ENCODE results near the gene TMEM255A.
A peak's percentile ranks its signal among the peaks of the same experiment; 100 is the strongest.

TMEM255A gene

DNA sequence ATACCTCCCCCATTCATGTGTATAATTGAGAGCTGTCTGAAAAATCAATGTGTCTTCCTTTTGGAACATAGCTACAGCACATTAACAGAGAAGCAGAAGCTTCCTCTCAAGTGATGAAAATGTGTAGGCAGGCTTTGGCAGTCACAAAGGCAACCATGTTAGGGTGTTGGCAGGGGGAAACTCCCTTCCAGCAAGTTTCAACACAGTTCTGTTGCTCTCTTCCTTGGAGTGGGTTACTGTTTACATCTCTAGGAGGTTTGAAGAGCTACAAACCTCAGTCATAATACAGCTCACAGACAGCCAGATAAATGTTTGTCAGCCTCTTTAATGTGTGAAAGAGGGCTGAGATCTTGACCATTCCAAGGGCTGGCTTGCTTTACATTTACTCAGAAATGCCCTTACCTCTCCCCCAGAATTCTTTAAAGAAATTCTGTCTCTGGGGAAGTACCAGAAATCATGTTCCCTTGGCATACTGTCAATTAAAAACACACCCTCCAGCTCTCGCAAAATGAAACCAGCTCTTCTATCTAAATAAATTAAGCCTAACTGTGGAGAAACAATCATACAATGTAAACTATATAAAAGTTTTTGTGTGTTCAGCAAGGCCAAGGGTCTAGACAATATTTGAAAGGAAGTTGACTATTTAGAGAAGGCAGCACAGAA is 41.8 kb downstream of the TMEM255A start:
- no peak for DNase-seq (ENCODE audit: low read depth in 3 of 3)

- DNase-seq (ENCODE audit: low read depth in 3 of 3), result no peak
These were observed 46.9 kb downstream of the TMEM255A start for GRCh38 chrX:120264341-120264740.

GRCh38 chrX:120262859-120263708 is 48.2 kb downstream of the TMEM255A start:
- no peak for DNase-seq (ENCODE audit: low read depth in 3 of 3)

- no peak for DNase-seq (ENCODE audit: low read depth in 3 of 3)
These were observed 50.9 kb downstream of the TMEM255A start for GRCh38 chrX:120260369-120260768.

DNA sequence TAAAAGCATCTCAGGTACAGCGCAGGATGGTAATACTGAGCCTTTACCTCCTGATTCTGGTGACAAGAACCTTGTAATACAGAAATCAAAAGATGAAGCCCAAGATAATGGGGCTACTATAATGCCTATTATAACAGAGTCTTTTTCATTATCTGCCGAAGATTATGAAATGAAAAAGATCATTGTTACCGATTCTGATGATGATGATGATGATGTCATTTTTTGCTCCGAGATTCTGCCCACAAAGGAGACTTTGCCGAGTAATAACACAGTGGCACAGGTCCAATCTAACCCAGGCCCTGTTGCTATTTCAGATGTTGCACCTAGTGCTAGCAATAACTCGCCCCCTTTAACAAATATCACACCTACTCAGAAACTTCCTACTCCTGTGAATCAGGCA is 57.5 kb downstream of the TMEM255A start:
- DNase-seq (ENCODE audit: low read depth in 3 of 3), result no peak

- no peak for DNase-seq (ENCODE audit: low read depth in 3 of 3)
These were observed 59.7 kb downstream of the TMEM255A start for GRCh38 chrX:120251471-120252011.

DNA sequence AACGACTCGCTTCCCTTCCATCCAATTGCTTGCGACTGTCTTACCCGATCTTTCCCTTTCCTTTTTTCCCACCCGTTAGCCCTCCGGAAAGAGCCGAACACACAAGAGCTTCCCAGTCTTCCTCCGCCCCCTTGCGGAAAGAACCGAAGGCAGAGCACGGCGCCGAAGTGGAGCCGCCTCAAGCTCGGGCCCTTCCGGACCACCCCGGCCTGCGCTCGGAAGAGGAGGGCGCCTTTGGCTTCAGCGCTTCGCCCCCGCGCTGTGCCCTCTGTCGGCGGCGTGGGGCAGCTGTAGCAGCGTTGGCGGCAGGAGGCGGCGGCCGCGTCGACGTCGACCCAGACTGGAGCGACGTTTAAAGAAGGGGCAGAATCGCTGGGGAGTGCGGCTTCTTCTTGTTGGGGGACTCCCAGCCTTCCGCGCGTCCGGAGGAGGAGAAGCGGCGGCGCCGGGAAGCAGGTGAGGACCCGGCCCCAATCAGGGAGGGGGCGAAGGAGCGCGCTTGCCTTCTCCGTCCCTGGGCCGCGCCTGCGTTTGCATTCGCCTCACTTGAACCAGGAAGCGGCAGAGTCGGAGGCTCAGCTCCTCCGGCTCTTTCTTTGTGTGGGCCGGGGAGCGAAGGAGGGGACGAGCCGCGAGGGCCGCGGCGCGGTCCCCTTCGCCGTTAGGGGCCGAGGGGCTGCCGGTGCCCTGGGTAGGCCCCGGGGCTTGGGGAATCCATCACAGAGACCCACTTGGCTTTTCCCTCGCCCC is 60.6 kb downstream of the TMEM255A start, which contains the start of gene ZBTB33:
Gene ZBTB33, plus strand, starts transcription at position 291 of the 750 bp plus-strand sequence. CDS start 2,604 bp downstream, outside the sequence.
- DNase-seq (ENCODE audit: low read depth in 3 of 3), result peak; percentile 65 to 78 (median 74)

DNA sequence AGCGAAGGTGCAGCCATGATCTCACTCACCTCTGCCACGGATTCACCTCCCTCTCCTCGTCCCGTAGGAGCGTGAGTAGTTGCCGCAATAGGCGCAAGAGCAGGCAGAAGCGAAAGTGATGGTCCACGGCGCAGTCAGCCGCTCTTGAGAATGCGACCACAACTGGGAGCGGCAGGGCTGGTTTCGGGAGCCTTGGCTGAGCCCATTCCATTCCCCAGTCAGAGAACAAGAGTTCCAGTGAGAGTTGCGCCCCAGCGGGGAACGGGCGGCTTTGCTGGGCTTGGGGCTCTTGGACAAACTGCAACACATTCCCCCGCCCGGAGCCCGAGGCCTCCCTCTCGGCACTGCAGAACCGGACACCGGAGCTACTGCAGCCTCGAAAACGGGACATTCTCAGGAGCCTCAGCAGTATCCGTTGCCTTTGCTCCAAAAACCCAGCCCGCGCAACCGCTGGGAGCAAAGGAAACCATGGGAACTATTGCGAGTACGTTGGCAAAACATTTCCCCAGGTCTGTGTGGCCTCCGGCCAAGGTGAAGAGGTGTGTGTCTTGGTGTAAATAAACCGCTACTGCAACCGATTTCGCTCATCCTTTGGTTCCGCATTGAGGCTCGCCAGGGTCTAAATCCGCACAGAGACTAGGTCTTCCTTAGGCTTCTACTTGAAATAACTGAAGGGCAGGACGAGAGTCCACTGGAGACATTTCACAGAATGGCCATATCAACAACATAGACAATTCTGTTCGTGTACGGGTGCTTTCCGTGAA is 66.3 kb downstream of the TMEM255A start:
- DNase-seq (ENCODE audit: low read depth in 3 of 3), result peak; percentile 28 to 44 (median 31)

DNA sequence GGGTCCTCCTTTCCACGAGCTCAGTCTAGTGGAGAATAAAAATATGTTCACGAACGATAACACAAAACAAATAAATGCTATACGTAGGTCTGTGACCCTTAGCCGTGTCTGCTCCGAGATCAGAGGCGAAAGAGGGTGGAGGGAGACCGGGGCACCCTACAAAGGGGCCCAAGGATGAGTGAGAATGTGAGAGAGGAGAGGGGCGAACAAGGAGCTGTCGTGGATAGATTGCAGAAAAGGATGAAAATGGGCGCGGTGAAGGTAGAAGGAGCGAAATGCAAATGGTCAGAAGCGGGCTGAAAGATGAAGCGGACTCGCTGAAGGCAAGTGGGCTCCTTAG is 66.9 kb downstream of the TMEM255A start:
- DNase-seq (ENCODE audit: low read depth in 3 of 3), result no peak

- DNase-seq (ENCODE audit: low read depth in 3 of 3), result no peak
These were observed 68.4 kb downstream of the TMEM255A start for GRCh38 chrX:120242813-120243212.

DNA sequence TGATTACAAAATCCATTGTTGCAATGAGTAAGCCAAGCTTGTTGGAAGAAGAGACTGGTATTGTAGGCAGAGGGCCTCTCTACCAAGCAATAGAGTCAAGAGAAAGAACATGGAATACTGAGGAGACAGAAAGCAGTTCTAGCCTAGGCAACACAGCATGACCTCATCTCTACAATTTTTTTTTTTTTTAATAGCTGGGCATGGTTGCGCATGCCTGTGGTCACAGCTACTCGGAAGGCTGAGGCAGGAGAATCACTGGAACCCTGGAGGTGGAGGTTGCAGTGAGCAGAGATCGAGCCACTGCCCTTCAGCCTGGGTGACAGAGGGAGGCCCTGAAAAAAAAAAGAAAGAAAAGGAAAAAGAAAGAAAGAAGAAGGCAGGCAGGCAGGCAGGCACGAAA is 72.3 kb downstream of the TMEM255A start:
- no peak for DNase-seq (ENCODE audit: low read depth in 3 of 3)

DNA sequence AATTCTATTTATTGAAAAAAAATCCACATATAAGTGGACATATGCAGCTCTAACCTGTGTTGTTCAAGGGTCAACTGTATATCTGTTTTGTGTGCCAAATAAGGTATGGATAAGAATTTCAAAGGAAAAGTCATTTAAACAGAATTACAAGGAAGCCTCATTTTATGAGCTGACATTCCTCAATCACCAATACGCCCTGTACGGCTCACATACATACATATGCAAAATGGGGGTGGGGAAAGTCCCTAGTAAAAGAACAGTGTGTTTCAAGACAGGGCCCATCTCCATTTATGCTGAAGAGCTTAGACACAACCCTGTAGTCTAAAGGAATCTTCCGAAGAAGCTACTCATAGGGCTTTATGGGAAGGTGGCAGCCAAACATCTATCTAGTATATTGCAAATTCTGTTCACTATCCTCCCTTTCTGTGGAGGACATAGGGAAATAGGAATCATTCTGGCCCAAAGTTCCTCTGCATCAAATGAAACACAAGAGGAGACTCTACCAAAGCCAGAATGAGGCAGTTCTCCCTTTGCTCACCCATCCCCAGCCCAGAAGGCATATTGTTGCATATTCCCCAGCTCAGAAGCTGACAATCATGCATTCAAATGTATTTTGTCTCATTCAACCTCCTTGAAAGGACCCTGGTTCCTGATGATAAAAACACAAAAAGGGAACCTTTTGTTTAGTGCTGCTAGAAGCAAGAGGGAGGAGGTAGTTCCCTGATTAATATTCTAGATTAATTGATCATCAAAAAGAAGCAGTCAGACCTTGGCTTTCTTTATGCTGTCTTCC is 74.4 kb downstream of the TMEM255A start:
- DNase-seq (ENCODE audit: low read depth in 3 of 3), result no peak

DNA sequence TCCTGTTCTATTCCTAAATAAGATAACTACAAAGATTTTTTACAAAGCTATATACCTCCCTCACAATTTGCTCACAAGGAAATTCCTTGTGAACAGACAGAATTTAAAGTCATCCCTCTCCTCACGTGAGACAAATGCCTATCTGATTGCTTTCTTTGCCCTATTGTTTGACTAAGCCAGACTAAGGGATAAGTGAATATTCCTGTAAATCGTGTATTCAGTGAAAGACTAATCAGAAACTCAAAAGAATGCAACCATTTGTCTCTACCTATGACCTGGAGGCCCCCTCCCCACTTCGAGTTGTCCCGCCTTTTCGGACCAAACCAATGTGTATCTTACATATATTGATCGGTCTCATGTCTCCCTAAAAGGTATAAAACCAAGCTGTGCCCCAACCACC is 76.0 kb downstream of the TMEM255A start:
- DNase-seq (ENCODE audit: low read depth in 3 of 3), result no peak

GRCh38 chrX:120228187-120228908 is 82.9 kb downstream of the TMEM255A start:
- DNase-seq (ENCODE audit: low read depth in 3 of 3), result no peak

DNA sequence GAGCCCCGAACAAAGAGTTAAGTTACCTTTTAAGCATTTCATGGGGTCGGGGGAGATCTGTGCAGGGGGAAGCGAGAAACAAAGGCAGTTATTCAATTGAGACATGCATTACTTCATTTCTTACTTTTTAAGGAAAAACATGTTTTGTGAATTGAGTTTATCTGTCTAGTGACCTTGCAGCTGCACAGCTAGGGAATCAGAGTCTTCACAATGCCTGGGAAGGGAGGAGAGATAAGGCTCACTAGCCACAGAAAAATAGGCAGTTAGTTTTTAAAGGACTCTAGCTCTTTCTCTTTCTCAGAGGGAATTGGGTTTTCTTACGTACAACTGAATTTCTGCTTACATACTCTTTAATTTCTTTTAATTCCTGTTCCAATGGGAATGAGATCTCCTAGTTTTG is 86.9 kb downstream of the TMEM255A start:
- no peak for DNase-seq (ENCODE audit: low read depth in 3 of 3)

DNA sequence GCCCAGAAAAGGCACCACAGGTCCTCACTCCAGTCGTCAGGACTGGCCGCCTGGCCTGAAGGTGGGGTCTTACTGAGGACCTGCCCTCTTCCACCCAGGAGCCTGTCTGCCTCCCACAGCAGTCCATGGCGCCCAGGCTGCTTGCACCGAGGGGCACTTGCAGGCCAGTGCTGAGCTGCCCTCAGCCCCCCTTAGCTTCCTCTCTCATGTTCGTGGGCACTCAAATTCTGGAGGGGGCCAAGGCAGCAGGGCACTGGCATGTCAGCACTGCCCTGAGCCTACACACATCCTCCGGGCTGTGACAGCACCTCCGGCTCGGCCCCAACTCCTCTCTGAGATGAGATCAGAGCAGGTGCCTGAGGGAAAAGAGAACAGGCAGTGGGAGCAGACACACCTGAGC is 87.9 kb downstream of the TMEM255A start:
- no peak for DNase-seq (ENCODE audit: low read depth in 3 of 3)

DNA sequence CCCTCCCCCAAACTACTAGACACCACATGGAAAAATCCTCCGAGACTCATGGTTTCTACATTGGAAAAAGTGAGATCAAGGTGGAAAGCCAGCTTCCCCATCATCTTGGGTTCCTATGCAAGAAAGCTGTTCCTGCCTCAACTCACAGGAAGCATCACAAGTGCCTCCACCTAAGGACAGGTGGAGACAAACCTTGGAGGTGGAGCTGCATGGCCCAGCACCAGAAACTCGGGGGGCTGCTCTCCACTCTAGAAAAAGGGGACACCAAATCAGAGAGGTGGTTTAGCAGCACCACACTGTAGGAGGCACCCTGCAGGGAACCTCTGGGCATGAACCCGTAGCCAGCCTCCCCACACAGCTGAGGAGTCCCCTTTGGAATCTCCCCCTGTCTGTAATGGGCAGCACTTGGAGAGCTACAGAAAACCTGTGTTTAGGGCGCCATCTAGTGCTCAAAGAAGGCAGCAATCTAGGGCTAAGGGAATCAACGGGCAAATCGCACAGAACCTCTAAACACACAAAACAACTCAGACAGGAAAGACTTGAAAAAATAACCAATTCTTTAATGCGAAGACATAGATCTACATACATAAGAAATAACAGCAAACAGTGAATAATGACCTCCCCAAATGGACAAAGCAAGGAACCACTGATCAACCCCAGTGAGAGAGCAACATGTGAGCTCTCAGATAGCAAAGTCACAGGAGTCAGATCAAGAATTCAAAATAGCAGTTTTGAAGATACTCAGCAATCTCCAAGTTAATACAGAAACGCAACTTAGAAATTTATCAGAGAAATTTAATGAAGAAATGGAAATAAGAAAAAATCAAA is 97.6 kb downstream of the TMEM255A start:
- peak; percentile 22 to 41 (median 23) for DNase-seq (ENCODE audit: low read depth in 3 of 3)

Data from stimulated activated CD4-positive, alpha-beta T cell treated with anti-CD3 and anti-CD28 coated beads, TNF-alpha, amount 100 ng/mL, for 48 hours (primary cell).